PC-9 (cell line): Measurements from ENCODE around the gene TRAFD1. TPM values are rescaled to one million over a fixed set of nuclear protein-coding genes. Genes with fewer than 3 reads are reported as not detected.

Experiments
- BruUV-seq: library from RNA; stranded (reverse); fragments of 400-500 nt; replicated peaks from 2 replicates; lab custom pipeline; 2021; lab: Mats Ljungman, UMichigan
- CTCF ChIA-PET: fragments of 300-600 bp; sonication (Branson Sonifier 250); formaldehyde crosslinking; loops from one replicate; lab custom pipeline; 2022; ENCODE audit warnings: antibody characterized with exemption; lab: Charles Lee
- POLR2A ChIA-PET: fragments of 300-600 bp; sonication (Branson Sonifier 250); formaldehyde crosslinking; loops from one replicate; lab custom pipeline; 2022; ENCODE audit warnings: antibody characterized with exemption; ENCODE audit not compliant: unreplicated experiment; lab: Charles Lee
- DNase-seq, 2 experiments: peaks; one replicate each; pipeline versions ENCODE4 v3.0.0 to v3.0.0-alpha.2; 2015 to 2022; ENCODE audit warnings: mixed read lengths in 1 of 2
- H2AFZ ChIP-seq: fragments of 200-600 bp; sonication (generic); 2 replicates; pipeline ENCODE4 v1.8.1; 2017; ENCODE audit warnings: antibody characterized with exemption
- H3F3A ChIP-seq: fragments of 200-600 bp; sonication (generic); 2 replicates; pipeline ENCODE4 v1.8.1; 2017; ENCODE audit warnings: antibody characterized with exemption, mild to moderate bottlenecking, low read depth; ENCODE audit not compliant: insufficient read depth
- H3K27ac ChIP-seq: fragments of 200-600 bp; sonication (generic); 2 replicates; pipeline ENCODE4 v1.6.1; 2016; ENCODE audit warnings: mixed run types
- H3K27me3 ChIP-seq: fragments of 200-600 bp; sonication (generic); 2 replicates; pipeline ENCODE4 v1.6.1; 2016; ENCODE audit warnings: low read depth, mixed run types; ENCODE audit not compliant: insufficient read depth
- H3K36me3 ChIP-seq: fragments of 200-600 bp; sonication (generic); 2 replicates; pipeline ENCODE4 v1.6.1; 2016; ENCODE audit warnings: low read depth, mixed run types
- H3K4me1 ChIP-seq: fragments of 200-600 bp; sonication (generic); replicated peaks from 2 replicates; pipeline ENCODE4 v1.6.1; 2016; ENCODE audit warnings: mixed run types; ENCODE audit not compliant: insufficient read depth
- H3K4me2 ChIP-seq: fragments of 200-600 bp; sonication (generic); 2 replicates; pipeline ENCODE4 v1.6.1; 2017; ENCODE audit warnings: mixed run types
- H3K4me3 ChIP-seq: fragments of 200-600 bp; sonication (generic); 2 replicates; pipeline ENCODE4 v1.6.1; 2016; ENCODE audit warnings: mixed run types
- H3K79me2 ChIP-seq: fragments of 200-600 bp; sonication (generic); 2 replicates; pipeline ENCODE4 v1.6.1; 2017; ENCODE audit warnings: low read depth, mixed run types
- H3K9me2 ChIP-seq: fragments of 200-600 bp; sonication (generic); 2 replicates; pipeline ENCODE4 v1.8.1; 2017; ENCODE audit warnings: mild to moderate bottlenecking; ENCODE audit not compliant: insufficient read depth
- H3K9me3 ChIP-seq: fragments of 200-600 bp; sonication (generic); 2 replicates; pipeline ENCODE4 v1.8.1; 2016; ENCODE audit warnings: low read depth; ENCODE audit not compliant: insufficient read depth
- H4K20me1 ChIP-seq: fragments of 200-600 bp; sonication (generic); 2 replicates; pipeline ENCODE4 v1.8.1; 2017; ENCODE audit not compliant: insufficient read depth
- EZH2 ChIP-seq: fragments of 200-600 bp; sonication (generic); IDR thresholded peaks from 2 replicates; pipeline ENCODE4 v1.8.0; 2017; ENCODE audit warnings: antibody characterized with exemption, low read depth
- intact Hi-C: fragments of 100-400 bp; cut with micrococcal nuclease; formaldehyde crosslinking; loops from one replicate; pipeline ENCODE4 v1.10.0; 2022; ENCODE audit not compliant: unreplicated experiment
- total RNA-seq: library from RNA; stranded (reverse); gene quantifications from 2 replicates; pipeline ENCODE4 v1.2.3, GENCODE V29; 2021
- TF ChIP-seq, protein P1 (sequence below): fragments of 200-600 bp; sonication (generic); conservative IDR thresholded peaks from 2 replicates; pipeline ENCODE4 v1.6.1; 2017; ENCODE audit warnings: mixed run types, antibody characterized with exemption, mild to moderate bottlenecking, moderate library complexity

The TRAFD1 gene
- total RNA-seq, 1 experiment from 2014 or later = 38.7 TPM

DNA sequence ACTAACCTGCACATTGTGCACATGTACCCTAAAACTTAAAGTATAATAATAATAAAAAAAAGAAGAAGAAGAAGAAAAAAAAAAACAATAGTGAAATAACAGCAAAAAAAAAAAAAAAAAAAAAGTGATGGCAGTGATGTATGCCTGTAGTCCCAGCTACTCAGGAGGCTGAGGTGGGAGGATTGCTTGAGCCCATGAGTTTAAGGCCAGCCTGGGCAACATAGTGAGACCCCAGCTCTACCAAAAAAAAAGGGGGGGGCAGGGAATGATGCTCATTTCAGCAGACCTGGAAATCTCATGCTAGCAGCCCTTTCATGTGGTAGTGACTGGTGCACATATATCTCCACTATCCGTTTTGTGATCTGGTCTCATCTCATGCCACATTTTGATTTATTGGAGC, 20.8 kb downstream of the TRAFD1 start:
- no peaks in the 10 kb centered on the region for H3K9me3 ChIP-seq
- CTCF ChIA-PET = interaction anchor here (0.7 kb wide), 1 partner anchor 140 kb away, joined by 3 read pairs; no protein-coding TSS in a partner anchor
- no peaks in the 10 kb centered on the region; the same call in 1 of the 2 replicates for H3K9me2 ChIP-seq
- H3K27ac ChIP-seq = no peak overlapping the region
- POLR2A ChIA-PET = no interaction called here
- DNase-seq = no peak
- intact Hi-C loops = loop anchor here (10.0 kb wide), 1 partner anchor 51 kb away; no protein-coding TSS in a partner anchor
- H3F3A ChIP-seq = peaks cover 43% of the 10 kb centered on the region
- no peaks in the 10 kb centered on the region for H4K20me1 ChIP-seq
- H3K79me2 ChIP-seq = peaks cover 23% of the 10 kb centered on the region
- no peak overlapping the region for H3K4me2 ChIP-seq
- no peaks in the 10 kb centered on the region for H3K27me3 ChIP-seq
- H3K36me3 ChIP-seq = peaks cover 63% of the 10 kb centered on the region
- no peak overlapping the region for H2AFZ ChIP-seq
- peaks cover 37% of the 10 kb centered on the region for H3K4me1 ChIP-seq
- no peak for TF ChIP-seq EZH2
- TF ChIP-seq, protein P1, sequence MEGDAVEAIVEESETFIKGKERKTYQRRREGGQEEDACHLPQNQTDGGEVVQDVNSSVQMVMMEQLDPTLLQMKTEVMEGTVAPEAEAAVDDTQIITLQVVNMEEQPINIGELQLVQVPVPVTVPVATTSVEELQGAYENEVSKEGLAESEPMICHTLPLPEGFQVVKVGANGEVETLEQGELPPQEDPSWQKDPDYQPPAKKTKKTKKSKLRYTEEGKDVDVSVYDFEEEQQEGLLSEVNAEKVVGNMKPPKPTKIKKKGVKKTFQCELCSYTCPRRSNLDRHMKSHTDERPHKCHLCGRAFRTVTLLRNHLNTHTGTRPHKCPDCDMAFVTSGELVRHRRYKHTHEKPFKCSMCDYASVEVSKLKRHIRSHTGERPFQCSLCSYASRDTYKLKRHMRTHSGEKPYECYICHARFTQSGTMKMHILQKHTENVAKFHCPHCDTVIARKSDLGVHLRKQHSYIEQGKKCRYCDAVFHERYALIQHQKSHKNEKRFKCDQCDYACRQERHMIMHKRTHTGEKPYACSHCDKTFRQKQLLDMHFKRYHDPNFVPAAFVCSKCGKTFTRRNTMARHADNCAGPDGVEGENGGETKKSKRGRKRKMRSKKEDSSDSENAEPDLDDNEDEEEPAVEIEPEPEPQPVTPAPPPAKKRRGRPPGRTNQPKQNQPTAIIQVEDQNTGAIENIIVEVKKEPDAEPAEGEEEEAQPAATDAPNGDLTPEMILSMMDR = no peak
- no TSS peak for BruUV-seq
- H3K4me3 ChIP-seq = no peak overlapping the region

DNA sequence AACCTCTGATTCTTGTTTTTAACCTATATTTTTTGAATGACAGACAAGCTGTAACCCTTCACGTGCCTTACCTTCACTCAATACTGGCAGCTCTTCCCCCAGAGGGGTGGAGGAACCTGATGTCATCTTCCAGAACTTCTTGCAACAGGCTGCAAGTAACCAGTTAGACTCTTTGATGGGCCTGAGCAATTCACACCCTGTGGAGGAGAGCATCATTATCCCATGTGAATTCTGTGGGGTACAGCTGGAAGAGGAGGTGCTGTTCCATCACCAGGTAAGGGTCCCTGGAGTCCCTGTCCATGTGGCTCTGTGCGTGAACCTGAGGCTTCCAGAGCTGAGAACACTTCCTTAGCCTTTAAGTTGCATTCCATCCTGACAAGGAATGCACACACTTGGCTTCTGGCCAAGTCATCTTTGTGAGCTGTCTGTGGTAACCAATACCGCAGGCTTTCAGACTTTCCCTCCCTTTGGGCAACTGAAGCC, 22.7 kb downstream of the TRAFD1 start:
- no peak overlapping the region for H3K4me3 ChIP-seq
- no peaks in the 10 kb centered on the region for H4K20me1 ChIP-seq
- ChIA-PET CTCF (interaction anchor here (0.6 kb wide), 1 partner anchor 77 kb away, joined by 3 read pairs; no protein-coding TSS in a partner anchor), POLR2A (interaction anchor here (0.5 to 0.6 kb wide), 2 partner anchors 13 to 39 kb away, joined by 3 to 8 read pairs; no protein-coding TSS in a partner anchor)
- peak overlapping the region; percentile 36 for H3K4me2 ChIP-seq
- BruUV-seq = no TSS peak
- no peaks in the 10 kb centered on the region; the same call in 1 of the 2 replicates for H3K9me2 ChIP-seq
- H3F3A ChIP-seq = peaks cover 53% of the 10 kb centered on the region
- no peak overlapping the region for H2AFZ ChIP-seq
- peak; percentile 67 to 80 for DNase-seq
- intact Hi-C loops = loop anchor here (2.0 to 10.0 kb wide), 2 partner anchors 25 to 53 kb away; no protein-coding TSS in a partner anchor
- H3K4me1 ChIP-seq = peaks cover 37% of the 10 kb centered on the region
- peaks cover 66% of the 10 kb centered on the region for H3K36me3 ChIP-seq
- peak overlapping the region; percentile 72 for H3K27ac ChIP-seq
- H3K9me3 ChIP-seq = no peaks in the 10 kb centered on the region
- H3K79me2 ChIP-seq = peaks cover 24% of the 10 kb centered on the region
- no peaks in the 10 kb centered on the region for H3K27me3 ChIP-seq
- TF ChIP-seq, protein P1 = no peak
- TF ChIP-seq EZH2 = no peak

DNA sequence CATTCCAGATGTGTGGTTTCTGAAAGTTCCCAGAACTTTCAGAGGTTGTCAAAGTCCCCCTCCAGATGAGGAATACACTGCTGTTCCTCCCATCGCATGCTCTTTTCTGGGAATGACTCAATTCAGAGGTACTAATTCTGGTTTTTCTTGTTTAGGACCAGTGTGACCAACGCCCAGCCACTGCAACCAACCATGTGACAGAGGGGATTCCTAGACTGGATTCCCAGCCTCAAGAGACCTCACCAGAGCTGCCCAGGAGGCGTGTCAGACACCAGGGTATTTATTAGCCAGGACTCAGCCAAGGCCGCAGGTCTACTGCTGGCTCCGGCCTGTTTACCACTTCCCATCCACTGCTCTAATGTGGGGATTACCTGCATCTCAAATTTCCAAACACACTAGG, 24.2 kb downstream of the TRAFD1 start:
- Histone ChIP-seq H3K79me2 (peaks cover 24% of the 10 kb centered on the region), H3K9me2 (no peaks in the 10 kb centered on the region; the same call in 1 of the 2 replicates), H3K27me3 (no peaks in the 10 kb centered on the region), H4K20me1 (peaks cover 2% of the 10 kb centered on the region; the same call in 1 of the 2 replicates), H3F3A (peaks cover 53% of the 10 kb centered on the region), H3K4me3 (no peak overlapping the region), H3K4me2 (peak overlapping the region; percentile 51), H3K4me1 (peaks cover 37% of the 10 kb centered on the region), H2AFZ (no peak overlapping the region), H3K9me3 (no peaks in the 10 kb centered on the region), H3K36me3 (peaks cover 57% of the 10 kb centered on the region), H3K27ac (peak overlapping the region; percentile 72)
- TF ChIP-seq, protein P1 = no peak
- no peak for TF ChIP-seq EZH2
- POLR2A ChIA-PET = interaction anchor here (0.7 kb wide), 1 partner anchor 53 kb away, joined by 6 read pairs; no protein-coding TSS in a partner anchor
- intact Hi-C loops = loop anchor here (1.0 to 10.0 kb wide), 3 partner anchors 27 to 55 kb away; no protein-coding TSS in a partner anchor
- DNase-seq = peak; percentile 85 to 98
- BruUV-seq = no TSS peak
- CTCF ChIA-PET = interaction anchor here (0.7 kb wide), 1 partner anchor 1699 kb away, joined by 3 read pairs; no protein-coding TSS in a partner anchor
